IPS-15b (cell line): ENCODE measurements around the gene PTPRC.

ENCODE experiments used
- H3K27me3 ChIP-seq: one replicate; pipeline ENCODE4 v1.6.1; 2013; ENCODE audit warnings: low read length; ENCODE audit not compliant: control insufficient read depth, insufficient read depth
- H3K36me3 ChIP-seq: one replicate; pipeline ENCODE4 v1.6.1; 2013; ENCODE audit warnings: low read length; ENCODE audit not compliant: control insufficient read depth, insufficient read depth
- H3K4me1 ChIP-seq: one replicate; pipeline ENCODE4 v1.6.1; 2013; ENCODE audit warnings: mild to moderate bottlenecking, low read length; ENCODE audit not compliant: control insufficient read depth, insufficient read depth
- H3K4me3 ChIP-seq: one replicate; pipeline ENCODE4 v1.5.1; 2013; ENCODE audit warnings: low read depth, low read length
- H3K9ac ChIP-seq: one replicate; pipeline ENCODE4 v1.6.1; 2013; ENCODE audit warnings: low read depth, mild to moderate bottlenecking, low read length
- H3K9me3 ChIP-seq: one replicate; pipeline ENCODE4 v1.6.1; 2013; ENCODE audit warnings: mild to moderate bottlenecking, low read length; ENCODE audit not compliant: control insufficient read depth, insufficient read depth

PTPRC gene

DNA sequence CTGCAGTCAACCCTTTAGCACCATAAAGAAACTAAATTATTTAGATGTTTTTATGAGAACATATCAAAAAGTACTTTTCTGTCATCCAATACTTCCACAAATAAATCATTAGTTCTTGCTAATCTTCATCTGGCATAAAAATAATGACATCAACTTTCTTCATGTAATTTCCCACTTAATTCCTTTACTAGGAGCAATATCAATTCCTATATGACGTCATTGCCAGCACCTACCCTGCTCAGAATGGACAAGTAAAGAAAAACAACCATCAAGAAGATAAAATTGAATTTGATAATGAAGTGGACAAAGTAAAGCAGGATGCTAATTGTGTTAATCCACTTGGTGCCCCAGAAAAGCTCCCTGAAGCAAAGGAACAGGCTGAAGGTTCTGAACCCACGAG is 116.9 kb downstream of the PTPRC start:
- Histone ChIP-seq H3K9ac (no peak overlapping the region), H3K4me3 (no peak overlapping the region), H3K36me3 (no peaks in the 10 kb centered on the region), H3K4me1 (no peaks in the 10 kb centered on the region), H3K9me3 (no peaks in the 10 kb centered on the region), H3K27me3 (no peaks in the 10 kb centered on the region)

DNA sequence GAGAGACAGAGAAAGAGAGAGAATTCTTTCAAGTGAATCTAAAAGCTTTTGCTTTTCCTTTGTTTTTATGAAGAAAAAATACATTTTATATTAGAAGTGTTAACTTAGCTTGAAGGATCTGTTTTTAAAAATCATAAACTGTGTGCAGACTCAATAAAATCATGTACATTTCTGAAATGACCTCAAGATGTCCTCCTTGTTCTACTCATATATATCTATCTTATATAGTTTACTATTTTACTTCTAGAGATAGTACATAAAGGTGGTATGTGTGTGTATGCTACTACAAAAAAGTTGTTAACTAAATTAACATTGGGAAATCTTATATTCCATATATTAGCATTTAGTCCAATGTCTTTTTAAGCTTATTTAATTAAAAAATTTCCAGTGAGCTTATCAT is 117.6 kb downstream of the PTPRC start:
- Histone ChIP-seq H3K4me1 (no peaks in the 10 kb centered on the region), H3K36me3 (no peaks in the 10 kb centered on the region), H3K4me3 (no peak overlapping the region), H3K9ac (no peak overlapping the region), H3K27me3 (no peaks in the 10 kb centered on the region), H3K9me3 (no peaks in the 10 kb centered on the region)

DNA sequence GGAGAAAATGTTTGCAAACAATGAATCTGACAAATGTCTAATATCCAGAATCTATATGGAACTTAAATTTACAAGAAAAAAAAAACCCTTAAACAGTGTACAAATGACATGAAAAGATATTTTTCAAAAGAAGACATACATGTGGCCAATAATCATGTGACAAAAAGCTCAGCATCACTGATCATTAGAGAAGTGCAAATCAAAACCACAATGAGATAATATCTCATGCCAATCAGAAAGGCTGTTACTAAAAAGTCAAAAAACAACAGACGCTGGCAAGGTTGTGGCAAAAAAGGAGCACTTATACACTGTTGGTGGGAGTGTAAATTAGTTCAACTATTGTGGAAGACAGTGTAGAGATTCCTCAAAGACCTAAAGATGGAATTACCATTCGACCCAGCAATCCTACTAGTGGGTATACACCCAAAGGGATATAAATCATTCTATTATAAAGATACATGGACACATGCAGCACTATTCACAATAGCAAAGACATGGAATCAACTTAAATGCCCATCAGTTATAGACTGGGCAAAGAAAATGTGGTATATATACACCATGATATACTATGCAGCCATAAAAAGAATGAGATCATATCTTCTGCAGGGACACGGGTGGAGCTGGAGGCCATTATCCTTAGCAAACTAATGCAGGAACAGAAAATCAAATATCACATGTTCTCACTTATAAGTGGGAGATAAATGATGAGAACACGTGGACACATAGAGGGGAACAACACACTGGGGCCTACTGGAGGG is 123.2 kb downstream of the PTPRC start:
- Histone ChIP-seq H3K4me3 (no peak overlapping the region), H3K9me3 (no peaks in the 10 kb centered on the region), H3K27me3 (no peaks in the 10 kb centered on the region), H3K36me3 (no peaks in the 10 kb centered on the region), H3K4me1 (no peaks in the 10 kb centered on the region), H3K9ac (no peak overlapping the region)

DNA sequence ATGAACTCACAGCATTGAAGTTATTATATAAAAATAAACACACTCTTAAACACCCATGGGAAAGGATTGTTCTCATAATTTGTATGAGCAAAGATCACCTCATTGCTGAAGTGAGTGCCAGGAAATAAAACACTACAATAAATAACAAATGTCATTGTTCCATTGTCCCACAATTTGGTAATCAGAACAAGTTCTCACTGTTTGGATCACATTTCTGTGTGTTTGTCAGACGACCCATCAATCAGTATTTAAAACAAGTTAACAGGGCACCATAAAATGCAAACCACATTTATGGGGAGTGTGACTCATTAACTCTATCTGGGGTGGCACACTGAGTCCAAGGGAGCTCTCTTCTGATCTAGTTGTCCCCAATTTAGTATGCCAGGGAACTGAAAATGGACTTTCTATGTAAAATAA is 124.5 kb downstream of the PTPRC start:
- H3K4me1 ChIP-seq, result no peaks in the 10 kb centered on the region
- H3K9ac ChIP-seq, result no peak overlapping the region

DNA sequence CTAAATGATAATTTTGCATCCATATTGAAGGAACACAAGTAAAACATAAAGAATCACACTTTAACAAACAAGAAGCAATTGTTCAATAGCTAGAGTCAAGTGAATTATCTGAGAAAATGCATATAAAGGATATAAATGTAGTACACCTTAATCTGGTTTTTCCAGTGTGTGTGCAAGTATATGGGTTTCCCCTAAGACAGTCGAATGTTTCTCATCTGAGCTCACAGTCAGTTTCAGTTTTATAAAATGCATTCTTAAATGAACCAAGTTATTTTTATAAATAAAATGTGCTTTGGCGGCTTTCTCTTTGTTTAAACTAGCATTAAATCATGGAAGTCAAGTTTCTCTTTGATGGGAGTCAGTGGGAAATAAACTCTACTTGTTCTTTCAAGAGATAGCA is 125.9 kb downstream of the PTPRC start:
- Histone ChIP-seq H3K4me1 (no peaks in the 10 kb centered on the region), H3K27me3 (no peaks in the 10 kb centered on the region), H3K36me3 (no peaks in the 10 kb centered on the region), H3K4me3 (no peak overlapping the region), H3K9me3 (no peaks in the 10 kb centered on the region), H3K9ac (no peak overlapping the region)

More for the DNA sequence above, 124.5 kb downstream of the PTPRC start:
- Histone ChIP-seq H3K4me3 (no peak overlapping the region), H3K36me3 (no peaks in the 10 kb centered on the region), H3K27me3 (no peaks in the 10 kb centered on the region), H3K9me3 (no peaks in the 10 kb centered on the region)

DNA sequence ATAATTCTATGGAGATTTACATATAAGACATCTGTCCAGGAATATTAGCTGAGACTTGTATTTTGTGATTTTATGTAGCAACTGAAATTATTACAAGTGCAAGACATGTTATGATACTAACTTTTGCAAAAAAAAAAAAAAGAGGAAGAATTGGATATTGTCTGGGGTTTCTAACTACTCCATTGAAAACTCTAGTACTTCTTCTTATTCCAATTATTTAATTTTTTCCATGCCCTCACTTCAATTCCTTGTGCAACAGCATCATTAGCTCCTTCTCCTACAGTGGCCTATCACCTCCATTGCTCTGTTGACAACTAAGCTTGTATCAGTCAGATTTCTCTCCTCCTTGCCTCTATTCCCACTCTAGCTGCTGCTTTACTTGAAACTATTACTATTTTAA is 126.6 kb downstream of the PTPRC start:
- Histone ChIP-seq H3K4me1 (no peaks in the 10 kb centered on the region), H3K9me3 (no peaks in the 10 kb centered on the region), H3K4me3 (no peak overlapping the region), H3K36me3 (no peaks in the 10 kb centered on the region), H3K9ac (no peak overlapping the region), H3K27me3 (no peaks in the 10 kb centered on the region)

DNA sequence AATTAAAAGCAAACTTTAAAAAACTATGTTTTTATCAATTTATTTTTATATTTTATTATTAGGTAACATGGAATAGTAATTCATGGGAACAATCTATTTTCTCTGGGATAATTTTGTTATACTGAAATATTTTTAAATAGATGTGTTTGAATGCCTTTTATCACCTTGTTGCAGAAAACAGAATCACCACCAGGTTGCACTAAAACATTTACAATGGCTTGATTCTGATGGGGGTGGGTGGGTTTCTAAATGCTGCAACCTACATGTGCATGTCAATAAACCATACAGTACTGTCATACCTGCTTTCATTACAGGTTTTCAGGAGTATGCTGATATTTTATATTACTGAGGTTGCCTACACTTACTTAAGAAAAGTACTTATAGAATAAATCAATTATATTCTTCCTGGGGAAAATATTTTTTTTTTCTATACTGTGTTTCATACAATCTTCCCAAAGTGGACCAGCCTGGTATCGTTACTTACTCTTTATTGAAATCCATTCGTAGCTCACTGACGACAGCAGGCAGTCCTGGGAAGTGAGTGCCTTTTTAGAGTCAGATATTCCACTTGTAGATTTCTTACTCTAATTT is 132.8 kb downstream of the PTPRC start:
- Histone ChIP-seq H3K27me3 (no peaks in the 10 kb centered on the region), H3K4me1 (no peaks in the 10 kb centered on the region), H3K4me3 (no peak overlapping the region), H3K36me3 (no peaks in the 10 kb centered on the region), H3K9ac (no peak overlapping the region), H3K9me3 (no peaks in the 10 kb centered on the region)

DNA sequence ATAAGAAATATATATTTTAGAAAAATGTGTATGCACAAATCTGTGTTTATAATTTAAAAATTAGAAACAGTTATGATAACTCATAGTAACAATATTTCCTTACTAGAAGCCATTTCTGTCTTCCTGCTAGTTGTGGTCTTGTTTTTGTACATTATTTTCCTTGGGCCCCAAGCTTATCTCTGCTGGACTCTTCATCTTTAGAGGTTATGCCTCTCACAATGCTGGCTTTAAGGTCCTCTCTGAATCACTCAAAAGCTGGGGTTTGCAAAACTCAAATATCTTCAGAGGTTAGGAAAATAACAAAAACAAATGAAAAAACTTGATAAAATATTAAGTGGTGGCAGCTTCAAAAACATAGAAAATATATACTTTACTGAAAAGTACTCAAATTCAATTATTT is 133.8 kb downstream of the PTPRC start:
- Histone ChIP-seq H3K36me3 (no peaks in the 10 kb centered on the region), H3K4me1 (no peaks in the 10 kb centered on the region), H3K4me3 (no peak overlapping the region), H3K9ac (no peak overlapping the region), H3K9me3 (no peaks in the 10 kb centered on the region), H3K27me3 (no peaks in the 10 kb centered on the region)

DNA sequence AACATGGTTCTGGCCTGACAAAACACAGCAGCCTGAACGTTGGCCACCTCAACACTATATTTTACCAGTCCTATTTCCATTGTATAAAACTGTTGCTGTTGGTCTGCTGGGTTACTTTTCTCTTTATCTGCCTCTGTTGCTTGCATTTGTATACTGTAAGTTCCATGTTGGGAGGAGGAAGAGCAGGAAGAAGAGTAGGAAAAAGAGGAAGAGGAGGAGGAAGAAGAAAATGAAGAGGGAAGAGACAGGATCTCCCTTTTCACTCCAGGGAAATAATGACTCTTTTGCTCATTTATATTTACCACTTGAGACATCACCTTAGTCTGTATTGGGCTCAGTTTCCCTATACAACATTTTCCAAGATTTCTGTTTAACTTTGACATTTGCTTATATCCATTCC is 134.2 kb downstream of the PTPRC start:
- no peaks in the 10 kb centered on the region for H3K36me3 ChIP-seq
- no peaks in the 10 kb centered on the region for H3K4me1 ChIP-seq
- no peaks in the 10 kb centered on the region for H3K9me3 ChIP-seq
- H3K4me3 ChIP-seq, result no peak overlapping the region
- H3K9ac ChIP-seq, result no peak overlapping the region
- H3K27me3 ChIP-seq, result no peaks in the 10 kb centered on the region

DNA sequence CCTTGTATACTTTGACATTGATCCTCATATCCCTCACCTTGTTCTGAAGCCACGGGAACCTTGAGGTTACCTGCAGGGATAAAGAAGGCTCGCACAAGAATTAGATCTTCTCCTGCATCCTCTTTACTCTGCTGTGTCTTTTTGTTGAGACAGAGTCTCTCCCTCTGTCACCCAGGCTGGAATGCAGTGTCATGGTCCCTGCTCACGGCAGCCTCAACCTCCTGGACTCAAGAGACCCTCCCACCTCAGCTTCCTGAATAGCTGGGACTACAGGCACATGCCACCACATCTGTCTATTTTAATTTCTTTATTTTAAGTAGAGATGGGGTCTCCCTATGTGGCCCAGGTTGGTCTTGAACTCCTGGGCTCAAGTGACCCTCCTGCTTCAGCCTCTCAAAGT is 134.7 kb downstream of the PTPRC start:
- no peak overlapping the region for H3K4me3 ChIP-seq
- H3K27me3 ChIP-seq, result no peaks in the 10 kb centered on the region
- H3K9me3 ChIP-seq, result no peaks in the 10 kb centered on the region
- H3K4me1 ChIP-seq, result no peaks in the 10 kb centered on the region
- H3K36me3 ChIP-seq, result no peaks in the 10 kb centered on the region
- no peak overlapping the region for H3K9ac ChIP-seq

DNA sequence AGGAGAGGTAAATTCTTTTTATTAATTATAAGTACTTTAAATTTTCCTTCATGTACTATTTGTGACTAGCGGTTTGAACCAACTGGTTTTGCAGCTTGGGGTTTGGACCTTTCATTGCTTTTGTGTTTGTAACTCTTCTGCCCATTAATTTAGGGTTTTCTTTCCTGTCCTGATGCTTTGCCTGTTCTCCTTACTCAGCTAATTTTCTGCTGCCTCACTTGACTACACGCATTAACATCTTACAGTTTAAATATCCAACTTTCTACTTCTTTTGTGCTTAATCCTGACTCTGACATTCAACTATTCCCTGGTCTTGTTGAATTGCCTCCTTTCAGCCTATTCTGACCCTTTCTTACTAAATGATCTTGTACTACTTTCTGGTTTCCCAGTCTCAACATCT is 135.6 kb downstream of the PTPRC start:
- Histone ChIP-seq H3K27me3 (no peaks in the 10 kb centered on the region), H3K4me1 (no peaks in the 10 kb centered on the region), H3K9ac (no peak overlapping the region), H3K4me3 (no peak overlapping the region), H3K36me3 (no peaks in the 10 kb centered on the region), H3K9me3 (no peaks in the 10 kb centered on the region)

DNA sequence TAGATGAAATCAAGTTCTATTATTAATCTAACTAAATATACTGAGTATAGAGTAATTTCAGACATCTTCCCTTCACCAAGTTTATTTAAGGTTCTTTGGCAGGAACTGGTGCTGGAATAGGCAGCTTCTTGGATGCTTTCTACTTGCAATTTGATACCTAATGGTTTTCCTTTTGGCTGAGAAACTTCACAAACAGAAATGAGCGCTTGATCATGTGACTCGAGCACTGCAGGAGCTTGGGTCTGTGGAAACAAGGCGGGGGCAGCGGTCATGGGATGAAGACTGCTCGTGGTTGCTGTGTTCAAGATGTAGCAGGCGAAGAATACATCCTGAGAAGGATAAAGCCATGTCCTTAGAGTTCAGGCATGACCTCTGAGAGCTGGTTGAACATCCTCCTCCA is 136.8 kb downstream of the PTPRC start:
- Histone ChIP-seq H3K4me1 (no peaks in the 10 kb centered on the region), H3K4me3 (no peak overlapping the region), H3K9me3 (no peaks in the 10 kb centered on the region), H3K27me3 (no peaks in the 10 kb centered on the region), H3K9ac (no peak overlapping the region), H3K36me3 (no peaks in the 10 kb centered on the region)
